ENCODE measurements around the gene IRGM.
"Not testable (repeated sequence)": the region's sequence is repeated elsewhere in the genome, so short reads cannot be mapped to it uniquely, and the experiment has no call there.

IRGM gene, protein sequence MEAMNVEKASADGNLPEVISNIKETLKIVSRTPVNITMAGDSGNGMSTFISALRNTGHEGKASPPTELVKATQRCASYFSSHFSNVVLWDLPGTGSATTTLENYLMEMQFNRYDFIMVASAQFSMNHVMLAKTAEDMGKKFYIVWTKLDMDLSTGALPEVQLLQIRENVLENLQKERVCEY

GRCh38 chr5:150846308-150846653, at the start of gene IRGM:
Gene IRGM, plus strand, starts transcription at chr5:150846521. Its CDS starts 1,603 bp downstream, at chr5:150848124.
- DNase-seq: not testable (repeated sequence)

- no peak for DNase-seq
These were observed 48.9 kb upstream of the IRGM start for GRCh38 chr5:150797384-150797783.

DNA sequence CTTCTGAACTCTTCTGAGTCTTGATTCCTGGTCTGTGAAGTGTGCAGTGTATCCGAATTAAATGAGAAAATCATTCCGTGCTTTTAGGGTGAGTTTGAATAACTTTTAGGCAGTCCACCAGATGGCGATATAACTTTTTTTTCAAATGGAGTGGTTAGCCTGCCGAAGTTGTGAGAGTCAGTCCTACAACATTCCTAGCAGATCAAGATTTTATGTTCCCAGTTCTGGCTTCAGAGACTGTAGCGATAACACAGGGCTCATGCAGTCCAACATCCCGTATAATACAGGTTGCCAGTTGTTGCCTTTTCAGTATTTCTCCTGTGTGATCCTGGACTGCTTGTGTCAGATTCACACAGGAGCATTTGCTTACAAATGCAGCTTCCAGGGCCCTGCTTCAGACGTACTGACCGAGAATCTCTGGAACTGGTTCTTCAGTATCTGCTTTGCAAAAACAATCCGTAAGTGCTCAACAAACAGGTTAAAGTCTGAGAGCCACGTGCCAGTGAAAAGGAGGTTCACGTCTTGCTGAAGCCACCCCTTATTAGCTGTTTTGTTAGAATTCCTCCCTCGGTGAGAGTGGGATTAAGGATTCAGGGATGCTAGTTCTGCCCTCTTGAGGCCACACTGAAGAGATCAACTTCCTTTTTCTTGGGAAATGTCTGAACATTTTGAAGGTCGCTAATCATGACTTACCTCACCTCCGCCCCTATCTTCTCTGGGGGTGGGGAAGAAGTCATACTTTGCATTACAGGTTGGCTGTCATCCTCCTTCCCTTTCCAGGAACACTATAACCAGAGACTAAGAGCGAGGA, 45.0 kb upstream of the IRGM start:
- DNase-seq: peak in 1 of 2 experiments; percentile 6

- DNase-seq: no peak
These were observed 41.9 kb upstream of the IRGM start for GRCh38 chr5:150804388-150804787.

- DNase-seq: no peak
These were observed 37.0 kb upstream of the IRGM start for GRCh38 chr5:150809363-150809762.

DNA sequence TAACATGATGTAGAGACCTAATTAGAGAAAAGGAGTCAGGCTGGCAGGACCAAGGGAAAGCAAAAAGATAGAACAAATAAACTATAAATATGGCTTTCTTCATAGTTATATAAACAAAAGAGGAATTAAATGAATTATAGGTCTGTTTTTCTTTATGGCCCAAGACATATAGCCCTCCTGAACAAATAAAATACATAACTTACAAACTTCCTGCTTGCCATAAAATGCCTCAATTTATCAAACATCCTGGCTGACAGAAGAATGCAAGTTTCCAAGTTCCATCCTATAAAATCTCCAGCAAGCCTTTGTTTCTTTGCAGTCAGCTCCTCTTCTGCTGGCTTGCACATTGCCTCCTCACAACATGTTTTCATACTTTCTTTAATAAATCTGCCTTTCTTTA, 31.3 kb upstream of the IRGM start:
- no peak for DNase-seq

DNA sequence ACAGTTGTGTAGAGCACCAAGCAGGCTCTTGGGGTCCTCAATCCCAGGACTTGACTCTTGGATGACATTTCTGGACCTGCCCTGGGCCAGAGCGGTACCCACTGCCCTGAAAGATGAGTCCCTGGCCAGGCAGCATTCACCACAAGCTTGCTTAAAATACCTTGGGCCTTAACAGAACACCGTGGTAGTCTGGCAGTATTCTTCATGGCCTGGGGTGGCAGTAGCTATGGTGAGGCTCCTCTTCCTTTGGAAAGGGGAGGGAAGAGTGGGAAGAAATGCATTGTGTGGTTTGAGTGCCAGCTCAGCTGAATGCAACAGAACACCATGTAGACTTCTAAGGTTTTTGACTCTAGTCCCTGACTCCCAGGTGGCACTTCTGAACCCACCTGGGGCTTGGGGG, 29.4 kb upstream of the IRGM start:
- DNase-seq: no peak

- no peak for DNase-seq
These were observed 16.6 kb upstream of the IRGM start for GRCh38 chr5:150829744-150830143.

- not testable (repeated sequence) for DNase-seq
These were observed 14.5 kb upstream of the IRGM start for GRCh38 chr5:150831821-150832220.

- no peak for DNase-seq
These were observed 10.3 kb upstream of the IRGM start for GRCh38 chr5:150836064-150836463.

DNA sequence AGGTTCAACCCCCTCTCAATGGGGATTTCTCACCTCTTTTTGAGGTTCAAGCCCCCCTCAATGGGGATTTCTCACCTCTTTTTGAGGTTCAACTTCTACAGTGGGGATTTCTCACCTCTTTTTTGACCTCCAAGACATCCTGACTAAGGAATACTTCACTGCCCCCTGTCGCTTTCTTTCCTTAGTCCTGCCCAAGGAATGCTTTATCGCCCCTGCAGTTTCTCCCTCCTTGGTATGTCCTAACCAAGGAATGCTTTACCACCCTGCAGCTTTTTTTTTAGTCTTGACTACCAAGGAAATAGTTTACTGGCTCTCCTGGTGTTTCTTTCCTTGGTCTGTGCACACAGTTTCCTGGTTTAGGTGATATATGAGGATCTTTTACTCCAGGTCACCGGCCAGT, 9.6 kb upstream of the IRGM start:
- no peak for DNase-seq

- not testable (repeated sequence) for DNase-seq
These were observed 999 bp upstream of the IRGM start for GRCh38 chr5:150845185-150845859.

- peak; percentile 30 to 46 for DNase-seq
These were observed 473 bp downstream of the IRGM start for GRCh38 chr5:150846654-150847333.

- DNase-seq: no peak
These were observed 994 bp downstream of the IRGM start for GRCh38 chr5:150847334-150847695.

- DNase-seq: no peak
These were observed 1.9 kb downstream of the IRGM start for GRCh38 chr5:150848271-150848670.

GRCh38 chr5:150851039-150851438, 4.7 kb downstream of the IRGM start:
- DNase-seq: no peak

- no peak for DNase-seq
These were observed 7.2 kb downstream of the IRGM start for GRCh38 chr5:150853561-150853960.

GRCh38 chr5:150856700-150857099, 10.4 kb downstream of the IRGM start:
- DNase-seq: not testable (repeated sequence)

GRCh38 chr5:150860246-150860821, 14.0 kb downstream of the IRGM start:
- DNase-seq: no peak

GRCh38 chr5:150862070-150862469, 15.7 kb downstream of the IRGM start:
- no peak for DNase-seq

DNA sequence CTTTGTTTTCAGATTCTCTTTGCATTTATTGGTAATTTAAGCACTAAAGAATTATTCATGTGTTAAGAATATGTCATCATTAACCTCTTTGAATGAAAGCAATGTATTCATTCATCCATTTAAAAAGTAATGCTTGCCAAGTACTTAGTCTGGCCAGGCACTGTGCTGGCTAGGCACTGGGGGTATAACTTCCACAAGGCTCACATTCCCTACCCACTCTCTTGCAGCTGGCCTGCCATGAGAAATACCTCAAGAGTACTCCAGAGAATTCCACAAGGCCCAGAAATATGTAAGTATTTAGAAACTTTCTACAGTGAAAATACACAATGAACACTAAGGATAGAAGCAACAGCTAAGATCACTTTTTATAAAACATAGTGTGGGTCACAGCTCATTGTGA, 33.0 kb downstream of the IRGM start:
- DNase-seq: no peak

GRCh38 chr5:150895431-150896428, 49.4 kb downstream of the IRGM start:
- no peak for DNase-seq

Data from NCI-H1930 (cell line).